GM10266 (cell line): ENCODE results near the gene TACC3.

Experiments
- DNase-seq: peaks from one replicate; pipeline ENCODE4 v3.0.0; 2012; ENCODE audit errors: extremely low spot score
- CTCF ChIP-seq: IDR thresholded peaks from 2 replicates; pipeline ENCODE4 v1.5.1; 2012; ENCODE audit warnings: mild to moderate bottlenecking, low read depth; ENCODE audit not compliant: control insufficient read depth, insufficient read depth; ENCODE audit errors: missing control alignments

Gene TACC3

GRCh38 chr4:1678244-1678643, 43.1 kb upstream of the TACC3 start:
- DNase-seq = no peak
- TF ChIP-seq CTCF = no peak

GRCh38 chr4:1682860-1683259, 38.5 kb upstream of the TACC3 start:
- DNase-seq = no peak
- TF ChIP-seq CTCF = no peak

DNA sequence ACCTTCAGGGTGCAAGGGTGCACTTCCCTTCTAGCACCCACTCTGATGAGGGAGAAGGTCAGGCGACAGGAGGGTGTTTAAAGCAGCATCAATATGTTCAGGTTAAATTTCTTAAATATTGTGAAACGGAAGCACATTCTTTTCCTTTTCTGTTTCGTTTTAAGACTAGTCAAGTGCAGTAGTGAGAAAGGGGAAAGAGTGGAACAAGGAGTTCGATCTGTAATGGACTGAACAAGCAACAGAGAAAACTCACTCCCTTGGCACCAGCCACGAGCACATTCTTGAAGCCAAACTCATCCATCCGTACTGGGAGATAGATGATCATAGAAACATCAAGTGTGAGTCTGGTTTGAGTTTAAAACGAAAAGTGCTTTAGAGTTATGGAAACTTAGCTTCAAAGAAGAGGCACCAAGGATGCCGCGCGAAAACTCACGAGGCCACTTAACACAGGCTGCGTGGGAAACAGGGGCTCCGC, 38.0 kb upstream of the TACC3 start:
- no peak for DNase-seq
- no peak for TF ChIP-seq CTCF

DNA sequence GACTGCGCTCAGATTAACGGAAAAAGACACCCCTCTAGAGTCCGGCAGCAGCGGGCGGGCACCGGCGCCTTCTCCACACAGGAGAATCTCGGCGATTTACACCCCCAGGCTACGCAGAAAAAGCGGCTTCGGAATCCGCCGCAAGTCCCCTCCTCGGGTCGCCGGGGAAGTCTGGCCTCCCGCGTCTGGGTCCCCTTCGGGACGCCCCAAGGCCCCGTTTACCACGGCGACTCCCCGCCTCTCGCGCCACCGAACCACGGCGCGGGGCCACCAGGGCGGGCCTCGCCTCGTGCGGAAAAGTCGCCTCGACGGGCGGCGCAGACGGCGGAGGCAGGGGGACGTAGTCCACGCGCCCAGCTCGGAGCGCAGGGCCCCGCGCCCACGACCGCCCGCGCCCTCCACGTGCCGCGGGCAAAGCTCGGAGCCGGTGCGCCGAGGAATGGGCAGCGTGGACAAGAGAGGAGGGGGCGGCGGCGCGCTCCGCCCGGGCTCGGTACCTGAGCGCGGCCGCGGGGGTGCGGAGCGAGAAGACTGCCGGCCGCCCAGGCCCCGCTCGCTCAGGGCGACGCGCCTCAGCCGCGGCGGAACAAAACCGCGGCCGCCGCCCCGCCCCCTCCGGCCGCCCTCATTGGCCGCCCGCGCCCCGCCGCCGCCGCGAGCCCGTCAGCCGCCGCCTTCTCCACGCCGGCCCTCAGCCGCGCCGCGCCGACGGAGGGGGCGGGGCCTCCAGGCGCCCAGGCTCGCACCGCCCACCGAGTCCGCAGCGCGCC, 37.4 kb upstream of the TACC3 start, which contains the start of gene FAM53A:
Gene FAM53A, minus strand, starts transcription at position 578 of the 770 bp plus-strand sequence. CDS start 15,572 bp downstream, outside the sequence.
- no peak for TF ChIP-seq CTCF
- DNase-seq = peak; percentile 99

- no peak for DNase-seq
Measured at GRCh38 chr4:1684506-1685234, 36.7 kb upstream of the TACC3 start.

DNA sequence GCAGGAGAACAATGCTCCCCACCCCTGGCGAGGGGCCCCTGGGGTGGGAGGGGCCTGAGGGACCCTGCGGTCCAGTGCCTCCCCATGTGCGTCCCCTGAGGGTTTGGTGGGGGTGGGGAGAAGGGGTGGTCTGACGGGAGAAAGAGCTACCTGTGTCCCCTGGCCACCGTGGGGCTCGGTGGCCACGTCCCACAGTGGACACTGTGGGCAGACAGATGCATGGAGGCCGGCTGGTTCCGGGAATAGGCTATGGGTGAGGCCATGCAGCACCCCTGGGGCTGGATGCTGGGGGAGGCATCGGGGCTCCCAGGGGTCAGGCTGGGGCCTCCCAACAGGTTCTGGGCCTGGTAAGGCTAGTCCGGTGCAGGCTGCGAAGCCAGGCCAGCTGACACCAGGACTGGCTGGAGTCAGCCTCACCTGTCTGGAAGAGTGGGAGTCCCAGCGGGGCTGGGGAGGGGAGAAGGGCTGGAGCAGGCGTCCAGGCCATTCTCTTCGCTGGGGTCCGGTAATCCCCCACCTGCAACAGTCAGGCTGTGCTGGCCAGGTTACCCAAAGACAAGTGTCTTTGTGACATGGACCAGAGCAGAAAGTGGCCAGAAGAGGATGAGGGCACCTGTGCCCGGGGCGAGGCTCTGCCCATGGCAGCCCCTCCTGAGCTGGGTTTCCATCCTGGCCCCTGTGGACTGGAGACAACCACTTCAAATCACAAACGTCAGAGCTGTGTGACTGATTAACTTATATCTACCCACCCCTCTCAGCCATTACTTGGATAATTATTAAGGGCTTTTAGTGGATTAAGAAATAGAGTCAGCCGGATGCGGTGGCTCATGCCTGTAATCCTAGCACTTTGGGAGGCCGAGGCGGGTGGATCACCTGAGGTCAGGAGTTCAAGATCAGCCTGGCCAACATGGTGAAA, 35.8 kb upstream of the TACC3 start:
- DNase-seq = no peak
- TF ChIP-seq CTCF = no peak

More at GRCh38 chr4:1684506-1685234, 36.7 kb upstream of the TACC3 start:
- TF ChIP-seq CTCF = no peak
